Measurements from ENCODE around the gene BLNK.

Gene BLNK

GRCh38 chr10:96288151-96288621, 16.8 kb upstream of the BLNK start:
- H3K36me3 ChIP-seq (ENCODE audit: insufficient read depth, insufficient read length, low read length), result no peaks in the 10 kb centered on the region
- TF ChIP-seq YY1 (IDR thresholded peaks at IDR 0.05; ENCODE audit: insufficient read depth, insufficient read length), result no peak
- no peak for TF ChIP-seq SUZ12 (IDR thresholded peaks at IDR 0.05; ENCODE audit: extremely low read depth, insufficient read depth, insufficient read length)
- no peak for TF ChIP-seq ZNF274 (IDR thresholded peaks at IDR 0.05; ENCODE audit: low read depth, low read length)
- H3K9ac ChIP-seq (ENCODE audit: insufficient read length, low read depth), result no peak overlapping the region
- H3K27me3 ChIP-seq (ENCODE audit: insufficient read depth, insufficient read length), result no peaks in the 10 kb centered on the region
- no peak for DNase-seq (ENCODE audit: low read depth, low spot score)
- no peak overlapping the region for H3K4me3 ChIP-seq (ENCODE audit: insufficient read length, low read depth)
- no peaks in the 10 kb centered on the region for H3K4me1 ChIP-seq (ENCODE audit: insufficient read depth, insufficient read length)
- H3K9me3 ChIP-seq (ENCODE audit: insufficient read depth, low read length), result no peaks in the 10 kb centered on the region

- H3K27me3 ChIP-seq (ENCODE audit: insufficient read depth, insufficient read length), result no peaks in the 10 kb centered on the region
- no peak overlapping the region for H3K4me3 ChIP-seq (ENCODE audit: insufficient read length, low read depth)
- no peaks in the 10 kb centered on the region for H3K36me3 ChIP-seq (ENCODE audit: insufficient read depth, insufficient read length, low read length)
- no peaks in the 10 kb centered on the region for H3K9me3 ChIP-seq (ENCODE audit: insufficient read depth, low read length)
- H3K9ac ChIP-seq (ENCODE audit: insufficient read length, low read depth), result no peak overlapping the region
- TF ChIP-seq SUZ12 (IDR thresholded peaks at IDR 0.05; ENCODE audit: extremely low read depth, insufficient read depth, insufficient read length) (no peak), ZNF274 (IDR thresholded peaks at IDR 0.05; ENCODE audit: low read depth, low read length) (no peak), YY1 (IDR thresholded peaks at IDR 0.05; ENCODE audit: insufficient read depth, insufficient read length) (no peak)
- H3K4me1 ChIP-seq (ENCODE audit: insufficient read depth, insufficient read length), result no peaks in the 10 kb centered on the region
- no peak for DNase-seq (ENCODE audit: low read depth, low spot score)
Observed at GRCh38 chr10:96287392-96288105, 16.2 kb upstream of the BLNK start.

- H3K4me3 ChIP-seq (ENCODE audit: insufficient read length, low read depth), result no peak overlapping the region
- TF ChIP-seq SUZ12 (IDR thresholded peaks at IDR 0.05; ENCODE audit: extremely low read depth, insufficient read depth, insufficient read length) (no peak), ZNF274 (IDR thresholded peaks at IDR 0.05; ENCODE audit: low read depth, low read length) (no peak), YY1 (IDR thresholded peaks at IDR 0.05; ENCODE audit: insufficient read depth, insufficient read length) (no peak)
- H3K9ac ChIP-seq (ENCODE audit: insufficient read length, low read depth), result no peak overlapping the region
- H3K27me3 ChIP-seq (ENCODE audit: insufficient read depth, insufficient read length), result no peaks in the 10 kb centered on the region
- DNase-seq (ENCODE audit: low read depth, low spot score), result no peak
- H3K4me1 ChIP-seq (ENCODE audit: insufficient read depth, insufficient read length), result no peaks in the 10 kb centered on the region
- no peaks in the 10 kb centered on the region for H3K9me3 ChIP-seq (ENCODE audit: insufficient read depth, low read length)
- H3K36me3 ChIP-seq (ENCODE audit: insufficient read depth, insufficient read length, low read length), result no peaks in the 10 kb centered on the region
Observed at GRCh38 chr10:96285331-96285752, 14.0 kb upstream of the BLNK start.

- no peak overlapping the region for H3K4me3 ChIP-seq (ENCODE audit: insufficient read length, low read depth)
- H3K9ac ChIP-seq (ENCODE audit: insufficient read length, low read depth), result no peak overlapping the region
- H3K4me1 ChIP-seq (ENCODE audit: insufficient read depth, insufficient read length), result no peaks in the 10 kb centered on the region
- no peaks in the 10 kb centered on the region for H3K27me3 ChIP-seq (ENCODE audit: insufficient read depth, insufficient read length)
- no peaks in the 10 kb centered on the region for H3K9me3 ChIP-seq (ENCODE audit: insufficient read depth, low read length)
- DNase-seq (ENCODE audit: low read depth, low spot score), result no peak
- TF ChIP-seq YY1 (IDR thresholded peaks at IDR 0.05; ENCODE audit: insufficient read depth, insufficient read length), result no peak
- no peaks in the 10 kb centered on the region for H3K36me3 ChIP-seq (ENCODE audit: insufficient read depth, insufficient read length, low read length)
Observed at GRCh38 chr10:96283756-96284155, 12.4 kb upstream of the BLNK start.

- DNase-seq (ENCODE audit: low read depth, low spot score), result no peak
- H3K9me3 ChIP-seq (ENCODE audit: insufficient read depth, low read length), result no peaks in the 10 kb centered on the region
- H3K4me1 ChIP-seq (ENCODE audit: insufficient read depth, insufficient read length), result no peaks in the 10 kb centered on the region
- no peak overlapping the region for H3K9ac ChIP-seq (ENCODE audit: insufficient read length, low read depth)
- no peaks in the 10 kb centered on the region for H3K27me3 ChIP-seq (ENCODE audit: insufficient read depth, insufficient read length)
- no peaks in the 10 kb centered on the region for H3K36me3 ChIP-seq (ENCODE audit: insufficient read depth, insufficient read length, low read length)
- no peak overlapping the region for H3K4me3 ChIP-seq (ENCODE audit: insufficient read length, low read depth)
- TF ChIP-seq YY1 (IDR thresholded peaks at IDR 0.05; ENCODE audit: insufficient read depth, insufficient read length), result no peak
- TF ChIP-seq ZNF274 (IDR thresholded peaks at IDR 0.05; ENCODE audit: low read depth, low read length), result no peak
- no peak for TF ChIP-seq SUZ12 (IDR thresholded peaks at IDR 0.05; ENCODE audit: extremely low read depth, insufficient read depth, insufficient read length)
Observed at GRCh38 chr10:96283351-96283750, 12.0 kb upstream of the BLNK start.

GRCh38 chr10:96281444-96282029, 10.2 kb upstream of the BLNK start:
- H3K27me3 ChIP-seq (ENCODE audit: insufficient read depth, insufficient read length), result no peaks in the 10 kb centered on the region
- DNase-seq (ENCODE audit: low read depth, low spot score), result no peak
- no peak overlapping the region for H3K9ac ChIP-seq (ENCODE audit: insufficient read length, low read depth)
- no peaks in the 10 kb centered on the region for H3K36me3 ChIP-seq (ENCODE audit: insufficient read depth, insufficient read length, low read length)
- H3K4me3 ChIP-seq (ENCODE audit: insufficient read length, low read depth), result no peak overlapping the region
- TF ChIP-seq ZNF274 (IDR thresholded peaks at IDR 0.05; ENCODE audit: low read depth, low read length), result no peak
- TF ChIP-seq SUZ12 (IDR thresholded peaks at IDR 0.05; ENCODE audit: extremely low read depth, insufficient read depth, insufficient read length), result no peak
- no peak for TF ChIP-seq YY1 (IDR thresholded peaks at IDR 0.05; ENCODE audit: insufficient read depth, insufficient read length)
- H3K4me1 ChIP-seq (ENCODE audit: insufficient read depth, insufficient read length), result no peaks in the 10 kb centered on the region
- no peaks in the 10 kb centered on the region for H3K9me3 ChIP-seq (ENCODE audit: insufficient read depth, low read length)

GRCh38 chr10:96280859-96281258, 9.5 kb upstream of the BLNK start:
- Histone ChIP-seq H3K4me1 (ENCODE audit: insufficient read depth, insufficient read length) (no peaks in the 10 kb centered on the region), H3K36me3 (ENCODE audit: insufficient read depth, insufficient read length, low read length) (no peaks in the 10 kb centered on the region), H3K9ac (ENCODE audit: insufficient read length, low read depth) (no peak overlapping the region), H3K27me3 (ENCODE audit: insufficient read depth, insufficient read length) (no peaks in the 10 kb centered on the region), H3K4me3 (ENCODE audit: insufficient read length, low read depth) (no peak overlapping the region), H3K9me3 (ENCODE audit: insufficient read depth, low read length) (no peaks in the 10 kb centered on the region)
- DNase-seq (ENCODE audit: low read depth, low spot score), result no peak
- TF ChIP-seq SUZ12 (IDR thresholded peaks at IDR 0.05; ENCODE audit: extremely low read depth, insufficient read depth, insufficient read length) (no peak), ZNF274 (IDR thresholded peaks at IDR 0.05; ENCODE audit: low read depth, low read length) (no peak), YY1 (IDR thresholded peaks at IDR 0.05; ENCODE audit: insufficient read depth, insufficient read length) (no peak)

Data from NT2/D1 (cell line).